Gastrocnemius medialis (tissue), 4 donors: ENCODE measurements around the gene TOMM7.

Source experiments
- POLR2A ChIP-seq, 2 donors: fragments of 450-650 bp; IDR thresholded peaks; one replicate each; pipeline ENCODE4 v1.6.1; 2017; ENCODE audit warnings: antibody characterized with exemption in 2 of 2, mild to moderate bottlenecking in 2 of 2, moderate library complexity in 2 of 2
- TF ChIP-seq, protein P1 (sequence below), 5 experiments: fragments of 450-650 bp in 3 of 5; fragments of 200-600 bp in 2 of 5; sonication (generic) in 2 of 5; IDR thresholded peaks in 4 of 5; conservative IDR thresholded peaks in 1 of 5; 1 replicate in 4 of 5; 2 replicates in 1 of 5; pipeline ENCODE4 v1.5.1; 2016 to 2019; ENCODE audit warnings: antibody characterized with exemption in 5 of 5, mild to moderate bottlenecking in 3 of 5, moderate library complexity in 3 of 5

GRCh38 chr7:22776964-22777363 lies 45.7 kb downstream of the TOMM7 start:
- TF ChIP-seq, protein P1, sequence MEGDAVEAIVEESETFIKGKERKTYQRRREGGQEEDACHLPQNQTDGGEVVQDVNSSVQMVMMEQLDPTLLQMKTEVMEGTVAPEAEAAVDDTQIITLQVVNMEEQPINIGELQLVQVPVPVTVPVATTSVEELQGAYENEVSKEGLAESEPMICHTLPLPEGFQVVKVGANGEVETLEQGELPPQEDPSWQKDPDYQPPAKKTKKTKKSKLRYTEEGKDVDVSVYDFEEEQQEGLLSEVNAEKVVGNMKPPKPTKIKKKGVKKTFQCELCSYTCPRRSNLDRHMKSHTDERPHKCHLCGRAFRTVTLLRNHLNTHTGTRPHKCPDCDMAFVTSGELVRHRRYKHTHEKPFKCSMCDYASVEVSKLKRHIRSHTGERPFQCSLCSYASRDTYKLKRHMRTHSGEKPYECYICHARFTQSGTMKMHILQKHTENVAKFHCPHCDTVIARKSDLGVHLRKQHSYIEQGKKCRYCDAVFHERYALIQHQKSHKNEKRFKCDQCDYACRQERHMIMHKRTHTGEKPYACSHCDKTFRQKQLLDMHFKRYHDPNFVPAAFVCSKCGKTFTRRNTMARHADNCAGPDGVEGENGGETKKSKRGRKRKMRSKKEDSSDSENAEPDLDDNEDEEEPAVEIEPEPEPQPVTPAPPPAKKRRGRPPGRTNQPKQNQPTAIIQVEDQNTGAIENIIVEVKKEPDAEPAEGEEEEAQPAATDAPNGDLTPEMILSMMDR (IDR thresholded peaks at IDR 0.05 in 4 of 5, conservative IDR thresholded peaks at IDR 0.05 in 1 of 5): no peak
- TF ChIP-seq POLR2A (IDR thresholded peaks at IDR 0.05): no peak
